Esophagus muscularis mucosa (tissue), 3 donors: Measurements from ENCODE around the gene KRTAP5-2.

ENCODE experiments used
- CTCF ChIP-seq, 3 experiments: fragments of 200-600 bp in 2 of 3; fragments of 450-650 bp in 1 of 3; sonication (generic) in 2 of 3; IDR thresholded peaks; one replicate each; pipeline ENCODE4 v1.5.1; 2017 to 2019; ENCODE audit warnings: antibody characterized with exemption in 3 of 3, mild to moderate bottlenecking in 2 of 3, moderate library complexity in 1 of 3
- EP300 ChIP-seq: sonication (generic); formaldehyde crosslinking; IDR thresholded peaks from one replicate; pipeline ENCODE4 v1.6.1; 2017; ENCODE audit warnings: antibody characterized with exemption

- TF ChIP-seq CTCF (IDR thresholded peaks at IDR 0.05) (no peak), EP300 (no peak)
These were observed 16.1 kb downstream of the KRTAP5-2 start for GRCh38 chr11:1581976-1582375.
